Loucy (cell line): Measurements from ENCODE around the gene PKP4.

Source experiments
- H2AFZ ChIP-seq: fragments of 200-600 bp; sonication (generic); 2 replicates; pipeline ENCODE4 v1.6.0; 2016; ENCODE audit warnings: antibody characterized with exemption, mild to moderate bottlenecking, low read length, moderate library complexity
- H3F3A ChIP-seq: fragments of 200-600 bp; 2 replicates; pipeline ENCODE4 v1.6.0; 2016; ENCODE audit warnings: antibody characterized with exemption, low read depth, mild to moderate bottlenecking
- H3K27me3 ChIP-seq: fragments of 200-600 bp; sonication (generic); 2 replicates; pipeline ENCODE4 v1.6.1; 2014; ENCODE audit warnings: low read length, mild to moderate bottlenecking; ENCODE audit not compliant: insufficient read depth, poor library complexity, severe bottlenecking
- H3K36me3 ChIP-seq: fragments of 200-600 bp; sonication (generic); 2 replicates; pipeline ENCODE4 v1.6.1; 2016; ENCODE audit warnings: low read length; ENCODE audit not compliant: insufficient read depth
- H3K4me1 ChIP-seq: fragments of 200-600 bp; sonication (generic); 2 replicates; pipeline ENCODE4 v1.5.1; 2014; ENCODE audit warnings: low read length, mild to moderate bottlenecking; ENCODE audit not compliant: insufficient read depth, poor library complexity, severe bottlenecking
- H3K4me2 ChIP-seq: fragments of 200-600 bp; sonication (generic); 2 replicates; pipeline ENCODE4 v1.6.0; 2014; ENCODE audit warnings: antibody characterized with exemption, low read length, low read depth, mild to moderate bottlenecking; ENCODE audit not compliant: poor library complexity, severe bottlenecking
- H3K4me3 ChIP-seq: fragments of 200-600 bp; sonication (generic); 2 replicates; pipeline ENCODE4 v1.5.1; 2014; ENCODE audit warnings: low read length, mild to moderate bottlenecking, mixed read lengths; ENCODE audit not compliant: poor library complexity, severe bottlenecking
- H3K79me2 ChIP-seq: fragments of 200-600 bp; sonication (generic); 2 replicates; pipeline ENCODE4 v1.6.1; 2014; ENCODE audit warnings: low read length; ENCODE audit not compliant: insufficient read depth
- H3K9ac ChIP-seq: fragments of 200-600 bp; sonication (generic); 2 replicates; pipeline ENCODE4 v1.6.0; 2014; ENCODE audit warnings: mild to moderate bottlenecking, low read depth, low read length, moderate library complexity; ENCODE audit not compliant: poor library complexity, severe bottlenecking
- H3K9me2 ChIP-seq: fragments of 200-600 bp; sonication (generic); replicated peaks from 2 replicates; pipeline ENCODE4 v1.6.1; 2016; ENCODE audit warnings: low read depth, low read length, mixed read lengths
- H3K9me3 ChIP-seq: fragments of 200-600 bp; sonication (generic); 2 replicates; pipeline ENCODE4 v1.6.1; 2014; ENCODE audit warnings: mild to moderate bottlenecking, antibody characterized with exemption, low read length, low read depth; ENCODE audit not compliant: insufficient read depth
- H4K20me1 ChIP-seq: fragments of 200-600 bp; sonication (generic); 2 replicates; pipeline ENCODE4 v1.6.0; 2014; ENCODE audit warnings: antibody characterized with exemption, low read length, mild to moderate bottlenecking; ENCODE audit not compliant: insufficient read depth, poor library complexity, severe bottlenecking
- EZH2phosphoT487 ChIP-seq: fragments of 200-600 bp; IDR thresholded peaks from 2 replicates; pipeline ENCODE4 v1.6.1; 2018; ENCODE audit warnings: antibody characterized with exemption, mild to moderate bottlenecking, moderate library complexity, borderline replicate concordance
- TF ChIP-seq, protein P1 (sequence below): fragments of 200-600 bp; sonication (generic); conservative IDR thresholded peaks from 2 replicates; pipeline ENCODE4 v1.5.1; 2014; ENCODE audit warnings: mild to moderate bottlenecking, antibody characterized with exemption, low read length

The PKP4 gene

GRCh38 chr2:158599609-158600008 lies 142.9 kb downstream of the PKP4 start:
- Histone ChIP-seq H3K9ac (no peak overlapping the region), H4K20me1 (no peaks in the 10 kb centered on the region), H3K4me2 (no peak overlapping the region), H3K27me3 (no peaks in the 10 kb centered on the region), H3K4me3 (no peak overlapping the region), H3K9me2 (no peaks in the 10 kb centered on the region), H3K9me3 (no peaks in the 10 kb centered on the region), H3K36me3 (no peaks in the 10 kb centered on the region), H3K79me2 (no peaks in the 10 kb centered on the region), H2AFZ (no peak overlapping the region), H3K4me1 (no peaks in the 10 kb centered on the region), H3F3A (no peaks in the 10 kb centered on the region)
- no peak for TF ChIP-seq EZH2phosphoT487
- TF ChIP-seq, protein P1, sequence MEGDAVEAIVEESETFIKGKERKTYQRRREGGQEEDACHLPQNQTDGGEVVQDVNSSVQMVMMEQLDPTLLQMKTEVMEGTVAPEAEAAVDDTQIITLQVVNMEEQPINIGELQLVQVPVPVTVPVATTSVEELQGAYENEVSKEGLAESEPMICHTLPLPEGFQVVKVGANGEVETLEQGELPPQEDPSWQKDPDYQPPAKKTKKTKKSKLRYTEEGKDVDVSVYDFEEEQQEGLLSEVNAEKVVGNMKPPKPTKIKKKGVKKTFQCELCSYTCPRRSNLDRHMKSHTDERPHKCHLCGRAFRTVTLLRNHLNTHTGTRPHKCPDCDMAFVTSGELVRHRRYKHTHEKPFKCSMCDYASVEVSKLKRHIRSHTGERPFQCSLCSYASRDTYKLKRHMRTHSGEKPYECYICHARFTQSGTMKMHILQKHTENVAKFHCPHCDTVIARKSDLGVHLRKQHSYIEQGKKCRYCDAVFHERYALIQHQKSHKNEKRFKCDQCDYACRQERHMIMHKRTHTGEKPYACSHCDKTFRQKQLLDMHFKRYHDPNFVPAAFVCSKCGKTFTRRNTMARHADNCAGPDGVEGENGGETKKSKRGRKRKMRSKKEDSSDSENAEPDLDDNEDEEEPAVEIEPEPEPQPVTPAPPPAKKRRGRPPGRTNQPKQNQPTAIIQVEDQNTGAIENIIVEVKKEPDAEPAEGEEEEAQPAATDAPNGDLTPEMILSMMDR = no peak

DNA sequence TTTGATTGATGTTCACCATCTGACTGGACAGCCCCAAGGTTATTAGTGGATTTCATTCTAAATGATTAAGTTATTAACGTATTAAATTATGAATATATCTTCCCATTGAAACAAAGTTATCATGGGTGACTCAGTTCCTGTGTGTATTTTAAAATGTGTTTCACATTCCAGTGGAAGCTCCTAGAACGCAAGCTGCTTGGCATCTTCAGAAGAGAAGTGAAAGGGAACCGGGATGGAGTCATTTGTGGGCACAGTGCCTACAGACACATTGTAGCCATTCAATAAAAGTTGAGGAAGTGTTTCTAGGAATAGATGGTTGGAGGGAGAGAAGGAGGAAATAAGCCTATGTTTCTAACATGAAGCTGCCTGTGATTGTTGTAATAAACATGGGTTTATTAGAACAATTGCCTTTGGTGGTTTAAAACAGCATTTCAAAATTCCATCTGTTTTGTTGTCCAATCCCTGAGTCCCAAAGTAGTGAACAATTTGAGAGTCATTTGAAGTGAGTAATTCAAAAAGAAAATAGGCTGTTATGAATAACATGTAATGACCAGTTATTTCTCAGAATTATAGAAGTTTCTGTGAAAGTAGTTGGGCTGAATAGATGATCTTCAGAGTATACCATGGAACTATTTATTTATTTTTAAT lies 143.5 kb downstream of the PKP4 start:
- Histone ChIP-seq H3K9me2 (no peaks in the 10 kb centered on the region), H4K20me1 (no peaks in the 10 kb centered on the region), H3K9ac (no peak overlapping the region), H2AFZ (no peak overlapping the region), H3F3A (no peaks in the 10 kb centered on the region), H3K36me3 (no peaks in the 10 kb centered on the region), H3K4me1 (no peaks in the 10 kb centered on the region), H3K27me3 (no peaks in the 10 kb centered on the region), H3K9me3 (no peaks in the 10 kb centered on the region), H3K4me3 (no peak overlapping the region), H3K79me2 (no peaks in the 10 kb centered on the region), H3K4me2 (no peak overlapping the region)
- TF ChIP-seq EZH2phosphoT487 = no peak
- TF ChIP-seq, protein P1 = no peak

DNA sequence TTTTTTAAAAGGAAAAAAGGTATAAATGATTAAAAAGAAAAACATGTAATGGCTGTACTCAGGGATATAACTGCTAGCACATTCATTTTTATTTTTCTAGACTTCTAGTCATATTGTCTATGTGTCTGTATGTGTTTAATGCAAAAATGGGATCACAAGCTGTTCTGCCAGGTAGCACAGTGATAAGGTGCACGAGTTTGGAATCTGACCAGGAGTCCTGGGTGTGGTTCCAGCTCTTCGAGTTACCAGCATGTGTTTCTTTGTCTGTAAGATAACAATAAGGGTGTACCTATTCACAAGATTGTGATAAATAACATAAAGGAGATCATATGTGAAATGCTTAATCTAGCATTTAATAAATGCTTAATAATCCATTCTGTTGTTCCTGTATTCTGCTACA lies 145.3 kb downstream of the PKP4 start:
- TF ChIP-seq EZH2phosphoT487 = no peak
- TF ChIP-seq, protein P1 = no peak
- H3K4me2 ChIP-seq = no peak overlapping the region
- no peaks in the 10 kb centered on the region for H3K9me3 ChIP-seq
- H3K4me3 ChIP-seq = no peak overlapping the region
- H3K4me1 ChIP-seq = no peaks in the 10 kb centered on the region
- H3K36me3 ChIP-seq = no peaks in the 10 kb centered on the region
- H3K79me2 ChIP-seq = no peaks in the 10 kb centered on the region
- H3K9ac ChIP-seq = no peak overlapping the region
- H2AFZ ChIP-seq = no peak overlapping the region
- no peaks in the 10 kb centered on the region for H3K27me3 ChIP-seq
- H3K9me2 ChIP-seq = no peaks in the 10 kb centered on the region
- no peaks in the 10 kb centered on the region for H3F3A ChIP-seq
- H4K20me1 ChIP-seq = no peaks in the 10 kb centered on the region
